ENCODE measurements around the gene AVP.

- TF ChIP-seq CTCF (IDR thresholded peaks at IDR 0.05) = no peak
- TF ChIP-seq POLR2A (IDR thresholded peaks at IDR 0.05) = no peak
These were observed 21.7 kb upstream of the AVP start for GRCh38 chr20:3106185-3106584.

All from vagina (tissue), 2 donors.